Activated gamma-delta T cell (primary cell): ENCODE measurements around the gene ZNF771.
"Not testable (repeated sequence)": the region's sequence is repeated elsewhere in the genome, so short reads cannot be mapped to it uniquely, and the experiment has no call there.

Experiments
- DNase-seq: peaks from one replicate; lab custom pipeline; 2025; lab: John Stamatoyannopoulos, UW

Gene ZNF771

DNA sequence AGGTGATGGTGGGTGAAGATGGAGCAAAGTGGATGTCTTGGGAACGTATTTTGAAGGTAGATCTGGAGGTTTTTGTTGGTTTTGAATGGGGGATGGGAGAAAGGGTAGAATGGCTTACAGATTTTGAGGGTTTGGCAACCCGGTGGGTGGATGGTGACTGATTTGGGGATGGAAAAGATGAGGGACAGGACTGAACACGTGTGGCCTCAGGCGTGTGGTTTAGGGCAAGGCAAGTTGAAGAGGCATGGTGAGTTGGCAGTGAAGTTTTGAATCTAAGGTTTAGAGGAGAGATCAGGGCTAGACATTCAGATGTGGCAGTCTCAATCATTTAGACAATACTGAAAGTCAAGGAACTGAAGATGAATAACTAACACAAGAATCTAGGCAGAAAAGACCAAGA lies 27.4 kb downstream of the ZNF771 start:
- DNase-seq = no peak

DNA sequence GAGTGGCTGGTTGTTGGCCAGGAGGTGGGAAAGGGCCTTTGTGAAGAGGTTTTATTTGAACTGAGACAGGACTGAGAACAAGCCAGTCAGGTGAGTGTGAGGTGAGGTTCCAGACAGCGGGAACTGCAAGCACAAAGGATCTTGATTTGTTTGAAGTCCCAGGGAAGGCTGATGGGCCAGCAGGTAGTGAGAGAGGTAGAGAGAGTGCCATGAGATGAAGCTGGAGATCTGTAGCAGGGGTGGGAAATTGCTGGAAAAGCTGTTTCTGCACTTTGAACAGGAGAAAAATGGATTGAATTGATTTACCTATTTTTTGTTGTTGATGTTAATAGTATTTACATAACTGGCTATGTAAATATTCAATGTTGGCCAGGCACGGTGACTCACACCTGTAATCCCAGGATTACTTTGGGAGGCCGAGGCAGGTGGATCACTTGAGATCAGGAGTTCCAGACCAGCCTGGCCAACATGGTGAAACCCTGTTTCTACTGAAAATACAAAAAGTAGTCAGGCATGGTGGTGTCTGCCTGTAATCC lies 30.2 kb downstream of the ZNF771 start:
- no peak for DNase-seq

DNA sequence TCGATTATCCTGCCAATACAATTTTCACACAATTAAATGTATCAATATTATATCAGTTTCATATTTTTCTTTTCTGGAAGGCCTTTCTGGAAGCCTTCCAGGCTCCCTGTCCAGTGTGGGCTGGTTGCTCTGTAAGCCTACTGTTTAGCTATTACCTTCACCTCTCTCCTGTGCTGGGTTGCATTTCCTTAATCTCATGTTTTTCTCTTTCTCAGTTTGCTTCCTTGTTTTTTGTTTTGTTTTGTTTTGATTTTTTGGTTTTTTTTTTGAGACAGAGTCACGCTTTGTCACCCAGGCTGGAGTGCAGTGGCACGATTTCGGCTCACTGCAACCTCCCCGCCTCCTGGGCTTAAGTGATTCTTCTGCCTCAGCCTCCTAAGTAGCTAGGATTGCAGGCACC lies 31.4 kb downstream of the ZNF771 start:
- no peak for DNase-seq

DNA sequence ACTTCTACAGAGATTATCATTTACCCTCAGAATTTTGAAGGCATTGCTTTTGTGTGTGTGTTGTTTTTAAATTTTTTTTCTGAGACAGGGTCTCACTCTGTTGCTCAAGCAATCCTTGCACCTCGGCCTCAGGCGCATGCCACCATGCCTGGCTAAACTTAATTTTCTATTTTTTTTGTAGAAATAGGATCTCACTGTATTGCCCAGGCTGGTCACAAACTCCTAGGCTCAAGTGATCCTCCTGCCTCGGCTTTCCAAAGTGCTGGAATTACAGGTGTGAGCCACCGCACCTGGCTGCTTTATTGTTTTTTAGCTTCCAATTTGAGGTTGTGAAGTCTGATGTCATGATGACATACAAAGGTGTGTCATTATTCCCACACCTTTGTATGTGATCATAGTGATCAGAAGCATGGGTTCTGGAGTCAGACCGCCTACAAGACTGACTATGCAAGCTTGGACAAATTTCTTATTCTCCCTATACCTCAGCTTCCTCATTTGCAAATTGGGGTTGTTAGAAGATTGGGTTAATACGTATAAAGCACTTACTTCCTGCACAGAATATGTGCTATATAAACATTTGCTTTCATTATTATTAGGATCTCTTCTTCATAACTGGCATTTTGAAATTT lies 32.4 kb downstream of the ZNF771 start:
- DNase-seq = no peak

DNA sequence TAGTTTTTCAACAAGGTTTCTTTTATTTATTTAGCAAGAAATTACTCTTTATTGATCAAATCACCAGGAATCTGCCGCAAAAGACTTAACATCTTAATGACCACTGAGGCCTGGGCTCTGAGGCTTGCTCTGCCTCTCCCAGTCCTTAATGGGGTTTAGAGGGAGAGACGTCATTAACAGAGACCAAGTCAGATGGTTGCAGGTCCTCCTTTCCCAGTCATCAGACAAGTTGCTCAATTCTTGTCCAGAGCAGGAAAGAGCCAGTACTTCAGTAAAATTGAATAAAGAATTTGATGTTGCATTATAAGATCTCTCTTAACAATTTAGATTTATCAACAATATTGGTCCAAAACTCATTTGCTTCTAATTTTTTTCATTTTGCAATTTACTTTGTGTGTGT lies 36.2 kb downstream of the ZNF771 start:
- no peak for DNase-seq

DNA sequence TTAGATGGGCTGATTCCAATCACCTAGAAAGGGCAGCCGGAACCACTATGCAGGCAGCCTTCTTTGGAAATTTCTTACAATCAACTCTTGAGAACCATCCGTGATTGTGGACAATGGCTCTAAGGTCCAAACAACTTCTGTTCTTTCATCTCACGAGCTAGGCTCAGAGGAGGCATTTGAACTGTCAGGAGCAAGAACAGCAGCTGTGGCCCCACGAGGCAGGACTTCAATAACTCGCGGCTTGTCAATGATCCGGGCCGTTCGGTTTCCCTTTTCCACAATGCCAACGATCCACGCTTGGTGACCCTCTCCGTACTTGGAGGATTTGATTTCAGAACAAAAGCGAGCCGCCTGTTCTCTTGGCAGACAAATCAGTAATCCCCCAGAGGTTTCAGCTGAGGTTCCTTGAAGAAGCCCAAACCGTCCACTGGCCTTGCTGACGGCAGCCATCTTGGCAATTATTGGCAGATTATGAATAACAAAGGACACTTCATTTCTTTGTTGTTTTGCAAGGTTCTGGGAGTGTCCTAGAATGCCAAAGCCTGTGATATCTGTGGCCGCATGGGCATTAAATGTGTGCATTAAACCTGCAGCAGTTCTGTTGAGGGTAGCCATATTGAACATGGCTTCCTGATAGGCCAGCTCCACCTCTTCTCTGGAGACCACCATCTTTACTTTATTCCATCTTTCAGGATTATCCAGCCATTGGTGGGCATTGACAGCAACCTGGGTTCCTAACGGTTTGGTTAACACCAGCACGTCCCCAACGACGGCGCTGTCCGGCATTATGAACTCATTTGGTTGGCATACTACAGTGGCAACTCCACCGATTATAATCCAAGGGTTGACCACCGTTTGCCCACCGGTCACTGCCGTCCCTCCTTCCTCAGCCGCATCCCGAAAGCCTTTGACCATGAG lies 37.1 kb downstream of the ZNF771 start:
- DNase-seq = no peak

DNA sequence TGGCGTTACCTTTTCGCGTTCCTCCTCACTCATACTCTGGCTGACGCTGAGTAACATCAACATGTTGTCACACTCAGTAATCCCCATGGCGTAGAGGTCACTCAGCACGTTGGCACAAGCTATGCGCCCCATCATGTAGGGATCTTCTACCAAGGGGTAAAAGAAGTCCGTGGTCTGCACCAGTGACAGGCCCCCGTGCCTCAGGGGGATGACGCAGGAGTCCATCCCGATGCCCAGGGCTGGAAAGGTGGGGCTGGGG lies 37.7 kb downstream of the ZNF771 start:
- DNase-seq = no peak

DNA sequence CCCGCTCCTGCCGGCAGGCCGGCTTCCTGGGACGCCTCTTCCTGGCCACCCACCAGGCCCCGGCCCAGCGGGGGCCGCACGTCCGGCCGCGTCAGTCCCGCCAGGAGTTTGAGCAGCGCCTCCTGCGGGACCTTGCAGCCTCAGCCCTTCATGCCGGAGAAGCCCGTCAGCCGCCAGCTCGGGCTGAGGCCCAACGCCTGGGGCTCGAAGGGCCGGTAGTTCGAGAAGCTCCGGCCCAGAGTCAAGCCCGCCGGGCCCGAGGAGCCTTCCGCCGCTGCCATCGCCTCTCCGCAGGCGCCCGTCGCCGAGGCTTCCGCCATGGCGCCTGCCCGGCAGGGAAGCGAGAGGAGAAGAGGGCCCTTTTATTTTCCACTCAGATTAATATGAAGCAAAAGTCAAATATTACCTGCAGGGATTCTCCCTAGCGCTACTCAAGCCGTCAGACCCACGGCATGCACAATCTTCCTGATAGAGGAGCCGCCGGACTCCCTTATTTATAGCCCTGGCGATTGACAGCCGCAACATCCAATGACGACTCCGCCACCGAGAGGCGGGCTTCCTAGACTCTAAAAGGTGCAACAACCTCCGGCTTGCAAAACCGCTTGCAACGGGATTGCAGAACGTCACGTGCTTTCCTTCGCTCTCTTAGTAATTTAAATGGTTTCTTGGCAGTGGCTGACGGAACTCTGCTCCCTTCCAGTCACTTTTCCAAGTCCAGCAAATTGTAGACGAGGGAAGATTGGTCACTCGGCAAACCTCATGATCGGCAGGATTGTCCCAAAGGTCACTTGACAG lies 38.2 kb downstream of the ZNF771 start, which contains the start of gene SEPHS2:
Gene SEPHS2 (minus strand): TSS at position 467 of the 795 bp plus-strand sequence. CDS start 147 bp downstream, at position 320.
- DNase-seq = peak; percentile 68

DNA sequence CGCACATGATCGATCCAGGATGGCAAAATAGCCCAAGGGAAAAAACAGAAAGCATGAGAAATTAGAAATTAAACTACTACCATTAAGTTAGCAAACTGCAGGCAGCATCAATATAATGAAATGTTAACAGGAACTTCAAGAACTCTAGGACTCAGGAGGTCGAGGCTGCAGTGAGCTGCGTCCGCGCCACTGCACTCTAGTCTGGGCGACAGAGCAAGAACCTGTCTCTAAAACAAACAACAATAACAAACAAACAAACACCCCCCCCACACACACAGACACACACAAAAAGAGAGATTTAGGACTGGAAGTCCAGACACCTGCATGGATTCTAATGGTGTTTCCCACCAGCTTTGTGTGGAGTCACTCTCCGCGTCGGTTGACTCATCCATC lies 38.8 kb downstream of the ZNF771 start:
- DNase-seq = no peak

DNA sequence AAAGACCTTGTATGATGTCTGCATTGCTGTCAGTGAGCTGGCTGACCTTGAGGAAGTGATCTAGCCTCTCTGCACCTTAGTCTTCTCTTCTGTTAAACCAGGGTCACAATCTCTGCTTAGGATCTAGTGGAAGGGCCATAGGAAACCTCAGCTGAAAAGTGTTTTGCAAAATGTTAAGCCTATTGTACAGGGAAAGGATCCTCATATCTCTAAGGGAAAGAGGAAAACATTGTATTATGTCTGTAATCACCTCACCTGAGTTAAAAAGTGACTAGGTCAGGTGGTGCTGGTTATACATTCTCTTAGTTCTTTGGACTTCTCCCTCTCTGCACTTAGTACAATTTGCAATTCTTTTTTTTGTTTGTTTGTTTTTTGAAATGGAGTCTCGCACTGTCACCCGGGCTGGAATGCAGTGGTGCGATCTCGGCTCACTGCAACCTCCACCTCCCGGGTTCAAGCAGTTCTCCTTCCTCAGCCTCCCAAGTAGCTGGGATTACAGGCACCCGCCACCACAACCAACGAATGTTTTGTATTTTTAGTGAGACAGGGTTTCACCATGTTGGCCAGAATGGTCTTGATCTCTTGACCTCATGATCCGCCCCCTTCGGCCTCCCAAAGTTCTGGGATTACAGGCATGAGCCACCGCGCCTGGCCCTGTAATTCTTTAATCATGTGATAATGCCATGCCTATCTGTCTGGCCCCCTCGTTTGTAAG lies 40.3 kb downstream of the ZNF771 start:
- DNase-seq = no peak

DNA sequence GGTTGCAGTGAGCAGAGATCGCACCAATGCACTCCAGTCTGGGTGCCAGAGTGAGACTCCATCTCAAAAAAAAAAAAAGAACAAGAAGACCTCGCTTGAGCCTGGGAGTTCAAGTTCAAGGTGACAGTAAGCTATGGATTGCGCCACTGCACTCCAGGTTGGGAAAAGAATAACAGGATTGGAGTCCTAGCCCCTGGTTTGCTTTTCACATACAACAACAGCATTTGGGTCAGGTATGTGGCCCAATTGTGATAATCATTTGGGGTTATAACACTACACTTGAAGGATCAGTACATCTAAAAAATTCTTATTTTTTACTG lies 41.7 kb downstream of the ZNF771 start:
- DNase-seq = no peak

DNA sequence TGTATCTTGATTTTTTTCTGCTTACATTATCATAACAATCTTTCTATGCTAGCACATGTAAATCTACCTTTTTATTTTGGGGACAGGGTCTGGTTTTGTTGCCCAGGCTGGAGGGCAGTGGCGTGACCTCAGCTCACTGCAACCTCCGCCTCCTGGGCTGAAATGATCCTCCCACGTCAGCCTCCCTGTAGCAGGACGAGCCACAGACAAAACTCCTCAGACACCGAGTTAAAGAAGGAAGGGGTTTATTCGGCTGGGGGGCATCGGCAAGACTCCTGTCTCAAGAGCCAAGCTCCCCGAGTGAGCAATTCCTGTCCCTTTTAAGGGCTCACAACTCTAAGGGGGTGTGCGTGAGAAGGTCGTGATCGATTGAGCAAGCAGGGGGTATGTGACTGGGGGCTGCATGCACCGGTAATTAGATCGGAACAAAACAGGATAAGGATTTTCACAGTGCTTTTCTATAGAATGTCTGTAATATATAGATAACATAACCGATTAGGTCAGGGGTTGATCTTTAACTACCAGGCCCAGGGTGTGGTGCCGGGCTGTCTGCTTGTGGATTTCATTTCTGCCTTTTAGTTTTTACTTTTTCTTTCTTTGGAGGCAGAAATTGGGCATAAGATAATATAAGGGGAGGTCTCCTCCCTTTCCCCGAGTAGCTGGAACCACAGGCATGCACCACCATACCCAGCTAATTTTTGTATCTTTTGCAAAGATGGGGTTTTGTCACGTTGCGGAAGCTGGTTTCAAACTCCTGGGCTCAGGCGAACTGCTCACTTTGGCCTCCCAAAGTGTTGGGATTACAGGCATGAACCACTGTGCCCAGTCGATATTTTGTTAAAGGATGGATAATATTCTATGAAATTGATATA lies 45.5 kb downstream of the ZNF771 start:
- DNase-seq = not testable (repeated sequence)

DNA sequence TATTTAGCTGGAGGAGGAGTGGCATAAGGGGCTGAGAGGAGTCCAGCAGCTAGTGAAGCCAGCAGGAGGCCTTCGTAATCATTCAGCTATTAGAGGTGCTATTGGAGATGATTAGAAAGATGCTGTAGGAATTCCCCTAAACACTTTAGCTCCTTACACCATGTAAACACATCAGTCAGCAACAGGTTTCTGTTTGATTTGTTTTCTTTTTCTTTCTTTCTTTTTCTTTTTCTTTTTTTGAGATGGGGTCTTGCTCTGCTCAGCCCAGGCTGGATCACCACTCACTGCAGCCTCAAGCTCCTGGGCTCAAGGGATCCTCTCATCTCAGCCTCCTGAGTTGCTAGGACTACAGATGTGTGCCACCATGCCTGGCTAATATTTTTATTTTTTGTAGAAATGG lies 48.9 kb downstream of the ZNF771 start:
- DNase-seq = no peak

DNA sequence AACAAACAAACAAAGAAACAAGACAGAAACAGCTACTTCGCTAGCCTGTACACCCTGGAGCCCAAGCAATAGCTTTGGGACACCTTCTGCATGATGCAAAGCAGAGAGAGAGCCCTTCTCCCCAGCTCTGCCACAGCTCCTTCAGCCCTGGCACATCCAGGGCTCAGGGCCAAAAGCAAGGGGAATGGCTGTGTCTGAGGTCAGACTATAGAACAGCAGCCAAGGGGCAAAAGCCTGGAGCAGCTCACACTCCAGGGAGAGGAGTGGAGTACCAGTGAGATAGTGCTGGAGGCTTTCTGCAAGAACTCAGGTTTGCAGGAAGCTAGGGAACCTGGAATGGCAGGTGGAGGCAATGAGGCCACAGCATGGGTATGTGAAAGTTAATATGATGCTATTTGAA lies 49.9 kb downstream of the ZNF771 start:
- no peak for DNase-seq

DNA sequence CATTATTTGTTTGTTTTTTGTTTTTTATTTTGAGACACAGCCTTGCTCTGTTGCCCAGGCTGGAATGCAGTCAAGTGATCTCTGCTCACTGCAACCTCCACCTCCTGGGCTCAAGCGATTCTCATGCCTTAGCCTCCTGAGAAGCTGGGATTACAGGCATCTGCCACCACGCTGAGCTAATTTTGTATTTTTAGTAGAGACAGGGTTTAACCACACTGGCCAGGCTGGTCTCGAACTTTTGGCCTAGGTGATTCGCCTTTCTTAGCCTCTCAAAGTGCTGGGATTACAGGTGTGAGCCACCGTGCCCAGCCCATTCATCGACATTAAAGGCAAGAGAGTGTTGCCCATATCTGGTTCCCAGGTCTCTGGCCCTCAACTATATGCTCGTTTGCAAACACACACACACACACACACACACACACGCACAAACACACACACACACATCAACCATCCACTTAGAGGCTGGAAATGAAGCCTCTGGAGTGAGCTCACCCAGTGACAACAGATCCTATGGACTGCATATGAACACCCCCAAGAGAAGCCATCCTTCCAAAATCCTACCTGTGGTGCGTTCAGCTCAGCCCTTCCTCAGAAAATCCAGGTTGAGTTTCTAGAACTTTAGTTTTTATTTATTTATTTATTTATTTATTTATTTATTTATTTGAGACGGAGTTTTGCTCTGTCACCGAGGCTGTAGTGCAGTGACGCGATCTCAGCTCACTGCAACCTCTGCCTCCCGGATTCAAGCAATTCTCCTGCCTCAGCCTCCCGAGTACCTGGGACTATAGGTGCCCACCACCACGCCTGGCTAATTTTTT lies 50.5 kb downstream of the ZNF771 start:
- no peak for DNase-seq

DNA sequence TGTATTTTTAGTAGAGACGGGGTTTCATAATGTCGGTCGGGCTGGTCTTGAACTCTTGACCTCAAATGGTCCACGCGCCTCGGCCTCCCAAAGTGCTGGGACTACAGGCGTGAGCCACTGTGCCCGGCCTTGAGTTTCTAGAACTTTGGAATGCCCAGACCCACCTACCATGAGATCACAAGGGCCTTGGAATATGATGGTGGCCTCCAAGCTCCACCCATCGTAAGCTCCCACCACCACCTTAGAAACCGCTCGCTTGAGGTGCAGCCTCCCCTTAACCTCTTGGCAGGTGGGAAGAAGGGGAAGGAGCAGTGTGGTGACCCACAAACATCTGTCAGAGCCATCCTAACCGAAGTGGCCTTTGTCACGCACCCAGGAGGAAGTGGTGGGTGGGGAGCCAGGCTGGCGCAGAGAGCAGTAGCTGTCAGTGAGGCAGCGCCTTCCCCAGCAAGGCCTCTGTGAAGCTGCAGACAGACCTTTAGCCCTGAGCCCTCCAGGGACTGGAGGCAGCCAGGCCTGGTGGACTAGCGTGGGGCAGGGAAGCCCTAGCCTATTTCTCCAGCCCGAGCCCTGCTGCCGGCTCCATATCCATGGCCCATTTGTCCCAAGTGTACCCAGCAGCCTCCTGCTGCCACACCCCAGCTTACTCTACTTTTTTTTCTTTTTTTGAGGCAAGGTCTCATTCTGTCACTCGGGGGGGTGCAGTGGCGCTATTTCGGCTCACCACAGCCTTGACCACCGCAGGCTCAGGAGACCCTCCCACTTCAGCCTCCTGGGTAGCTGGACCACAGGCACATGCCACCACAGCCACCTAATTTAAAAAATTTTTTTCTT lies 51.4 kb downstream of the ZNF771 start:
- peak; percentile 41 for DNase-seq

DNA sequence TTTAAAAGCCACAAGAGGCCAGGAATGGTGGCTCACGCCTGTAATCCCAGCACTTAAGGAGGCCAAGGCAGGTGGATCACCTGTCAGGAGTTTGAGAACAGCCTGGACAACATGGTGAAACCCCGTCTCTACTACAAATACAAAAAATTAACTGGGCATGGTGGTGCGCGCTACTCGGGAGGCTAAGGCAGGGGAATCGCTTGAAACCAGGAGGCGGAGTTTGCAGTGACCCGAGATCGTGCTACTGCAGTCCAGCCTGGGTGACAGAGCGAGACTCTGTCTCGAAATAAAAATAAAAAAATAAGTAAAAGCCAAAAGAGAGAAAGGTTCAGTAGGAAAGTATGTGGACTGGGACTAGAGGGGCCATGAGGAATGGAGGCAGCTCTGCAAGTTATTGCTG lies 52.0 kb downstream of the ZNF771 start:
- no peak for DNase-seq

DNA sequence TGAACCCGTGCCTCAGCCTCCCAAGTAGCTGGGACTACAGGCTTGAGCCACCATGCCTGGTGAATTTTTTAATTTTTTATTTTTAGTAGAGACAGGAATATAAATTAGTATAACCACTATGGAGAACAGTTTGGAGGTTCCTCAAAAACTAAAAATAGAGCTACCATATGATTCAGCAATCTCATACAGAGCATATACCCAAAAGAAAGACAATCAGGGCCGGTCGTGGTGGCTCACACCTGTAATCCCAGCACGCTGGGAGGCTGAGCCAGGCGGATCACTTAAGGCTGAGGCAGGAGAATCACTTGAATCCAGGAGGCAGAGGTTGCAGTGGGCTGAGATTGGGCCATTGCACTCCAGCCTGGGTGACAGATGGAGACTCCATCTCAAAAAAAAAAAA lies 54.0 kb downstream of the ZNF771 start:
- DNase-seq = not testable (repeated sequence)

DNA sequence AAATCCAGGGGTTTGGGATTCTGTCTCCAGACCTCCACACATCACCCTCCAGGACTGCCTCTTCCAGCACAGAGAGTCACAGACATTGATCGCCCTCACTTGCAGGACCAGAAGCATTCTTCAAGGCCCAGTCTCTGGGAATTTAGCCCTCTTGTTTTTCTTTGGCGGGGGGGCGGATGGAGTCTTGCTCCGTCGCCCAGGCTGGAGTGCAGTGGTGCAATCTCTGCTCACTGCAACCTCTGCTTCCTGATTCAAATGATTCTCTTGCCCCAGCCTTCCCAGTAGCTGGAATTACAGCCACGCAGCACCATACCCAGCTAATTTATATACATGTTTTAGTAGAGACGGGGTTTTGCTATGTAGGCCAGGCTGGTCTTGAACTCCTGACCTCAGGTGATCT lies 56.7 kb downstream of the ZNF771 start:
- no peak for DNase-seq
